ENCODE measurements around the gene TDRD7.

The TDRD7 gene

GRCh38 chr9:97506787-97507186 is 94.9 kb downstream of the TDRD7 start:
- H3K27me3 ChIP-seq (ENCODE audit: insufficient read depth, poor library complexity, severe bottlenecking), result peaks cover 28% of the 10 kb centered on the region
- DNase-seq (ENCODE audit: low read depth in 1 of 2, low spot score in 1 of 2), result no peak
- no peak overlapping the region for H3K27ac ChIP-seq (replicated peaks)
- H3K4me3 ChIP-seq (replicated peaks; ENCODE audit: insufficient read depth, low read length), result no peak overlapping the region
- TF ChIP-seq SPI1 (IDR thresholded peaks at IDR 0.05; ENCODE audit: borderline replicate concordance, low read depth) (no peak), POLR2AphosphoS5 (IDR thresholded peaks at IDR 0.05; ENCODE audit: low read depth) (no peak), REST (IDR thresholded peaks at IDR 0.05; ENCODE audit: insufficient replicate concordance, low read depth) (no peak), CTCF (IDR thresholded peaks at IDR 0.05; ENCODE audit: insufficient read depth, low read length) (no peak), GABPA (IDR thresholded peaks at IDR 0.05; ENCODE audit: low read depth) (no peak)

GRCh38 chr9:97507428-97507984 is 95.6 kb downstream of the TDRD7 start:
- Histone ChIP-seq H3K27ac (replicated peaks) (no peak overlapping the region), H3K4me3 (replicated peaks; ENCODE audit: insufficient read depth, low read length) (no peak overlapping the region), H3K27me3 (ENCODE audit: insufficient read depth, poor library complexity, severe bottlenecking) (peaks cover 22% of the 10 kb centered on the region)
- DNase-seq (ENCODE audit: low read depth in 1 of 2, low spot score in 1 of 2), result no peak
- TF ChIP-seq CTCF (IDR thresholded peaks at IDR 0.05; ENCODE audit: insufficient read depth, low read length) (no peak), REST (IDR thresholded peaks at IDR 0.05; ENCODE audit: insufficient replicate concordance, low read depth) (no peak), POLR2AphosphoS5 (IDR thresholded peaks at IDR 0.05; ENCODE audit: low read depth) (no peak), GABPA (IDR thresholded peaks at IDR 0.05; ENCODE audit: low read depth) (no peak), SPI1 (IDR thresholded peaks at IDR 0.05; ENCODE audit: borderline replicate concordance, low read depth) (no peak)

GRCh38 chr9:97508852-97509251 is 97.0 kb downstream of the TDRD7 start:
- TF ChIP-seq POLR2AphosphoS5 (IDR thresholded peaks at IDR 0.05; ENCODE audit: low read depth), result no peak
- TF ChIP-seq CTCF (IDR thresholded peaks at IDR 0.05; ENCODE audit: insufficient read depth, low read length), result no peak
- TF ChIP-seq SPI1 (IDR thresholded peaks at IDR 0.05; ENCODE audit: borderline replicate concordance, low read depth), result no peak
- no peak for TF ChIP-seq REST (IDR thresholded peaks at IDR 0.05; ENCODE audit: insufficient replicate concordance, low read depth)
- TF ChIP-seq GABPA (IDR thresholded peaks at IDR 0.05; ENCODE audit: low read depth), result no peak
- no peak overlapping the region for H3K27ac ChIP-seq (replicated peaks)
- H3K27me3 ChIP-seq (ENCODE audit: insufficient read depth, poor library complexity, severe bottlenecking), result peaks cover 9% of the 10 kb centered on the region

More at GRCh38 chr9:97508852-97509251, 97.0 kb downstream of the TDRD7 start:
- DNase-seq (ENCODE audit: low read depth in 1 of 2, low spot score in 1 of 2), result no peak
- H3K4me3 ChIP-seq (replicated peaks; ENCODE audit: insufficient read depth, low read length), result no peak overlapping the region

Measured in HL-60 (cell line).